Amygdala (tissue), 56 donors: ENCODE data around the gene OTOF.

ENCODE experiments used
- DNase-seq, 56 donors: peaks; one replicate each; lab custom pipeline; 2025; lab: John Stamatoyannopoulos, UW

Gene OTOF

DNA sequence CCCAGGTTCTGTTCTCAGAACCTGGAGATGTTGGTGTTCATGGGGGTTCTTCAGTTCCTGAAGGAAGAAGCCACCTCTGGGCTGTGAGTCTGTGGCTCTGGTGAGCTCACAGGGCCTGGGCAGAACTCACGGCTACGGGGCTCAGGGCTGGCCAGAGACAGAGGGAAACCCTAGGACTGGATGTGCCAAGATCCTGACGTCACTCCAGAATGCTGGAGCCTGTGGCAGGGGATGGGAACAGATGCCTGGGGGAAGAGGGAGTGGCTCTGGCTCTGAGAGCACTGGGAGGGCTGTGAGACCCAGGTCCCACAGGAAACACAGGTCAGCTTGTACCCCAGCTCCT, at the start of gene OTOF:
OTOF (minus strand) TSS at position 214 of the 343 bp plus-strand sequence.
- DNase-seq, result peak in 5 of 56 donors; percentile 15 to 56 (median 20)

DNA sequence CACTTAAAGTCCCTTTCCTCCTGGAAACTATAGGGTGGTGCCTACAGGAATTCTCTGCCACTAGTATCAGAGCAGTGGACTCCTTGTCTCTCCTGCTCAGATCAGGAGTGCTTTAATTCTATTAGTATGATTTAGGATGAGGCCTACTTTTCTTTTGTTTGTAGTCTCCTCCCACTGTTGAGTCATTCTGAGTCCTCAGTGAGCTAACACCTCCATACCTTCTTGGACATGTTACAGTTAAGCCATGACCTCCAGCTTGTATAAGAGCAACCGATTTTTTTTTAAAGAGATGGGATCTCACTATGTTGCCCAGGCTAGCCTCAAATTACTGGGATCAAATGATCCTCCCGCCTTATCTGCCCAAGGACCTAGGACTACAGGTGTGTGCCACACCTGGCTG, 48.7 kb upstream of the OTOF start:
- DNase-seq, result no peak

DNA sequence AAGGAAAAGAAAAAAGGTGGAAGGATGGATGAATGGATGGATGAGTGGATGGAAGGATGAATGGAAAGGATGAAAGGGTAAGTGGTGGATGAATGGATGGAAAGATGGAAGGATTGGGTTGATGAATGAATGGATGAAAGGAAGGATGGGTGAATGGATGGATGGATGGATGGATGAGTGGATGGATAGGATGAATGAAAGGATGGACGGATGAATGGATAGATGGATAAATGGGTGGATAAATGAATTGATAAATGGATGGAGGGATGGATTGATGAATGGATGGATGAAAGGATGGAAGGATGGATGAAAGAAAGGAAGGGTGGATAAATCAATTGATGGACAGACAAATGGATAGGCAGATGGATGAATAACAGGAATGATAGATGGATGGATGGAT, 48.2 kb upstream of the OTOF start:
- DNase-seq, result no peak

DNA sequence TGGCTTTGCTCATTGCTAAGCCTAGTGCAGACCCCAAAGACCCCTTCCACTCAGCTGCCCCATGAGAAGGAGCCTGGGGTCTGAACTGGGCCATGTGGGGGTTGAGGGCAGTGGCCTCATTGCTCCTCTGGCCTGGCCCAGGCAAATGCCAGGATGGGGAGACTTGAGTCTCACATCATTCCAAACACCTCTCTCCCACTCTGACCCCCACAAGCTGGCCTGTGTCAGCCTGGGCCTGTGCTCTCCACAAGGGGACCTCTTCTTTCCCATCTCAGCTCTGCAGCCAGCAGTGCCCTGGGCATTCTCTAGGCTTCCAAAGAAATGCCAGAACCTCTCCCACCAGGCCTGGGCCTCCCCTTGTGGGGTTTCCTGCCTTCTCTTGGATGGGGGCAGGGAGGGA, 45.8 kb upstream of the OTOF start:
- DNase-seq, result no peak

DNA sequence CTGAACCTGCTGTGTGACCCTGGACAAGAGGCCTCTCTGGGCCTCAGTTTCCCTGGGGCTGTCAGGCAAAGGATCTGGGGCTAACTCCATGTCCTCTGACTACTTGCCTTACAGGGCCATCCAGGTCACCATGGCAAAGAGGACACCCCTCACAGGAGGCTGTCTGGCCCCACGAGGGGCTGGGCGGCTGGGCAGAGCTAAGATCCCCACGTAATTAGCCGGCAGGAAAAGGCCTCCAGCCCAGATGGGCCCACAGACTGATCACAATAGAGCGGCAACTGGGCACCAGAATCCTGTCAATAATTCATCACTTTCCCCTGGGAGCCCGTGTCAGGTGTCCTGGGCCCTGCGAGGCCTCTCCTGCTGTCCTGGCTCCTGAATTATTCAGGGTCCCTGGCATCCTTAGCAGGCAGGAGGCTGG, 44.8 kb upstream of the OTOF start:
- no peak for DNase-seq

DNA sequence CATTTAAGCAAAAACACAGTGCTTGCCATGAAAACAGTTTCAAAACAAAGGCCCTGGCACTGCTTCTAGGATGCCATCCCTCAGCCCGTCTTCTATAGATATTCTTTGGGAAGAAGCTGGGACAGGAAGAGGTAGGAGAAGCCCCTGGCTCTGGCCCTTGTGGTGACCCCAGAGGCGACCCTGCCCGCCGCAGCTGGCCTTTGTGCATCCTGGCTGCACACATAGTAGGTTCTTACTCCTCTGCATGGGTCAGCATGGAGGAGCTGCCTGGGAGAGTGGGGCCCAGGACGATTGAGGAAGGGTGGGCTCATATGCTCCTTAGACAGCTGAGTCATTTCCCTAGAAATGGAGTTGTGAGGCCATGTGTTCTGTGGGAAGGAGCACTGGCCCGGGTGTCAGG, 44.4 kb upstream of the OTOF start:
- no peak for DNase-seq

DNA sequence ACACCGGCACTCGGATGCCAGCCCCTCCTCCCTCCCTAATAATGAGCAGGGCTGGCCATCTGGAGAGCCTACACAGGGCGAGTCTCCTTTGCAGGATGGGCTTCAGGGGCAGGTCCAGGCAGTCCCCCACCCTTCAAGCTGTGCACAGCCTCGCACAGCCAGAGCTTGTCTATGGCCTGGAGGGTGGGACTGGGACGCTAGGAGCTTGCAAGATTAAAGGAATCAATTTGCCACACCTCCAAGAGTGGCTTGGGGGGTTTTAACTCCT, 43.9 kb upstream of the OTOF start:
- DNase-seq, result no peak

DNA sequence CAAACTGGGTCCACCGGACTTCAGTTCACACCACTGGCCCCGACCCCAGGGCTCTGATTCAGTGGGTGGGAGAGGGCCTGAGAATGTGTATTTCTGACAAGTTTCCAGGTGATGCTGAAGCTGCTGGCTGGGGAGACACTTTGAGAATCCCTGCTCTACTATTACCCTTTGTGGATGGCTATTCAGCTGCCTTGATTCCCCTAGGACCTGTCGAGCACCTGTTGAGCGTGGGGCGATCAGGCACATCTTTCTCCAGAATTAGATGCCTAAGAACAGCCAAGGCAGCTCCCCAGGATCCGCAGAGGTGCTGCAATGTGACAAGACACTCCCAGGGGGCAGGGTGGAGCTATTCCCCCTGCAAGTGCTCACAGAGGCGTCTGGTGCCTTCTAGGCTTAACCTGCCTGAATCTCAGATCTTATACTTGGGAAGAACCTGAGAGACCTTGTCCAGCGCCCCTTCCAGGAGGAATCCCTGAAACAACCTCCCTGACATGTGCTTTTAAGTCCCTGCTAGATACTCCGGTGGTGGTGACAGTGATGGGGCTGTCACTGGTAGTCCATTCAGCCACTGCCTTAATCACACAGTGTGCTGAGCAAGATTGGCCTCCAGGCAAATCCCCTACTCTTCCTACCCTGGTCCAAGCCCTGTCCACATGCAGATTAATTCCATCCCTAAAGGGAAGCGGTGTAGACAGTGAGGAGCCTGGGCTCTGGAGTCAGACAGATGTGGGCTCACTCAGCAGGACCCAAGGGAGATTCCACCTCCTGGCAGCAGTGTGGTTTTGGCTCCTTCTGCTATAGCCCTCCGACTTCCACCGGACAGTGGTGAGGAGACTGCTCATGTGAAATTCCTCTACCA, 43.4 kb upstream of the OTOF start:
- DNase-seq, result no peak

DNA sequence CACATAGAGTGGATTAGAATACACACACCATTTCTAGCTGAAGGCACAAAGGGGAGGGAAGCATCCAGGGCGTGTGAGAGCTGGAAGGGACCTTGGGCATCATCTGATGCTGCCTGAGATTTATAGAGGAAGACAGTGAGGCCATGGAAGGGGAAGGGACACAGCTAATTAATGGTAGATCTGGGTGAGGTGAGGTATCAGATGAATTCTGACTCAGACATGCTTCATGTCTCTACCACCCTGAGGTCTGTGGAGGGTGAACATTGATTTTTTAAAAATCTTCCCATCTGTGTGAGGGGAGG, 42.2 kb upstream of the OTOF start:
- DNase-seq, result no peak

DNA sequence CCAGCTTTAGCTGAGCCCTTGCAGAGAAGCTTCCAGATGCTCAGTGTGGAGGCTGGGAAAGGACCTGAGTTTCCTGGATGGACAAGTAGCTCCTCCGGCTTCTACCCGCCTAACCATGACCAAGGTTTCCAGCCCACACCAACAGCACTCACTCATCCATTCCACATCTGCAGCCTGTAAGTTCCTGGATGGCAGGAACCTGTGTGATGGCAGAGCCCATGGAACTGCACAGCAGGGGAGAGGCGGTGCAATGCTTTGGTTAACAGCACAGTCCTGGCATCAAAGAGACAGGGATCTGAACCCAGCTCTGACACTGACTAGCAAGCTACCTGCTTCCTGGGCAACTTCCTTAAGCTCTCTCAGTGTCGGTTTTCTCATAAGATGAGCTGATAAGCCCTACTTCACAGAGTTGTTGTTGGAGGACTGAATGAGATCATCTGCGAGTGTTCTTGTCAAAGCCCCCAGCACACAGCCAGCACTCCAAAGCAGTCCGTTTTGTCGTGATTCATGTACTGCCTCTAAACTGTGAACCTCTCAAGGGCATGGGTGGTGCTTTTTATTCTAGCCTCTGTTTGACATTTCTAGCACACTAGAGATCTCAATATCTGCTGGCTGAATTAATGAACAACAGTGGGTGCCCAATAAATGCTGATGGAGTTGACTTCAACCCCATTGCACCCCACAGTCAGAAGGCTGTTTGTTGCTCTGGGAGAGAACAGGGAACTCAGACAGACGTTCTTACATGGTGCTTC, 41.6 kb upstream of the OTOF start:
- no peak for DNase-seq

DNA sequence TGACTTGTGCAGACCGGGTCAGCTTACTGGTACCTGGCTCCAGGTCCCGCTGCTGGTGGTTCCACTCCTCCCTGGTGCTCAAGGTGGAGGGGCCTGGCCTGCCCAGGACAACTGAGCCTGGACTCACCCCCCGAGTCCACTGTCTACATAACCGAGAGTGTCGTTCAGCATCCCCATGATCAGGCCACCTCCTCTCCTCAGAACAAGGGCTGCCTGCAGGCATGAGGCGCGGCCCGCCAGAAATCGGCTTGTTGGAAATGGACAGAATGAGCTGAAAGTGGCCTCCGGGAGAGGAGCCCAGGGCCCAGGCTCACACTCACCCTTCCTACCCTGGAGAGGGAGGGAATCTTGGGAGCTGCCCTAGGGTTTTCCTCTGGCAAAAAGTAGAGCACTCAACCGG, 38.9 kb upstream of the OTOF start:
- DNase-seq, result no peak

DNA sequence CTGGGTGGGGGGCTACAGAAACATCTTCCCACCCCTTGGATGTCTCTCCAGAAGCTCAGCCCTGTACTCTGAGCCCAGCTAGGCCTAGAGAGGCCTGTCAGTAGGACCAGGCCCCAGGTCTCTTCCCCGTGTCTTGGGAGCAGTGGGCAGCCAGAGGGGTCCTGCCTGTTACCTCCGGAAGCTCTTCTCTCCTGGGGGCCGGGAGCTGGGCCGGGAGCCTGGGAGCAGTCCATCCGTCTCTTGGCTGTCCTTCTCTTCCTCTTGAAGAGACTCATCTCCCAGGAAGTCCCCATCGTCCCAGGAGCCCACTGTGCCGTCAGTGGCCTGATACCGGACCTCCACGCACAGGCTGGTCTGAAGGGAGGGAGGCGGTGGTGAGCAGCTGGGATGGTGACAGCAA, 38.3 kb upstream of the OTOF start:
- DNase-seq, result no peak

DNA sequence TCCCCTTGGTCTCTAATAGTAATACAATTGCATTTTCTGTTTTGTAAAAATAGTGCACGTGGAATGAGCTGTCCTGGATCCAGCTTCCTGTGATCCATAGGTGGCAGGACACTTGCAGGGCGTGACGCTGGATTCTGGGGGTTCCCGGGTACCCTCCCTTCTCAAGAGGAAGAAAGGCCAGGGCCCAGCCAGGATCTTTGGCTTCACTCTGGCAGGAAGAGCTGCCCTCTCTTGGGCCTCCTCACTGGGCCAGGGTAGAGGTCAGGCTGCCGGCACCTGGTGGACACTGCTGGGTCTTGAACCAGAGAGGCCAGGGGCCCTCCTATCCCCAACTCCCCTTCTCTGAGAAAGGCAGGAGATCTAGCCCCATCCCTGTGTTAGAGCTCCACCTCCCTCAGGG, 37.8 kb upstream of the OTOF start:
- no peak for DNase-seq

DNA sequence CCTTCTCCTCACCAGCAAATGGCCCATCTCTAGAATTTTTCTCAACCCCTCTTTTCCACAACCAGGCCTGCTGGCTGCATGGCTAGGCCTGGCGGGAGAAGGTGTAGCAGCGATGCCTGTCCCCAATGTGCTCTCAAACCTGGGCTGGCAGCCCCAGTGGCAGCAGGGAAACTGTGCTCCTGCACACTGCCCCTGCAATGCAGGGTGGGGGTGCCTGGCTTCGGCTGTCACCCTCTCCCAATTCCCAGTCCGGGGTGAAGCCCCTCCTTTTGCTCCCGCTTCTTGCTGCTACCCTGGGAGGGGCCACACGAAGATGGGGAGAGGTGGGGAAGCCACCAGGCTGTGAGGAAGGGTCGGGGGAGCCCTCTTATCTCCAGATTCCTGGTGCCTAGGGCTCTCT, 36.1 kb upstream of the OTOF start:
- no peak for DNase-seq

DNA sequence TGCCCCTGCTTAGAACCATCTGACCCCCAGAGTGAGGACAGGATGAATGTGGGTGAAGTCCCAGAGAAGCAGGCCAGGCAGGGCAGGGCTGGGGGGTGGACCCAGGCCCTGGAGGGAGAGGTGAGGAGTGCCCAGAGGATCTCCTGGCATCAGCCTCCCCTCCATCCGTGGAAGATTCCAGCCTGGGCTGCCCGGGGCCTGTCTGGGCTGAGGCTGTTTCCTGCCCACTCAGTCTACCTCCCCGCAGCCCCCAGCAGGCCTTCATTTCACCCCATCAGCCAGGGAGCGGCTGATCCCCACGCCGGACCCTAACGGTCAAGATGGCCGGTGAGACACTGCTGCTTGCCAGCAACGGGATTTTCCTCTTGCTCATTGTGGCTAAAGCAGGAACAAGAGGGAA, 35.3 kb upstream of the OTOF start:
- DNase-seq, result no peak

DNA sequence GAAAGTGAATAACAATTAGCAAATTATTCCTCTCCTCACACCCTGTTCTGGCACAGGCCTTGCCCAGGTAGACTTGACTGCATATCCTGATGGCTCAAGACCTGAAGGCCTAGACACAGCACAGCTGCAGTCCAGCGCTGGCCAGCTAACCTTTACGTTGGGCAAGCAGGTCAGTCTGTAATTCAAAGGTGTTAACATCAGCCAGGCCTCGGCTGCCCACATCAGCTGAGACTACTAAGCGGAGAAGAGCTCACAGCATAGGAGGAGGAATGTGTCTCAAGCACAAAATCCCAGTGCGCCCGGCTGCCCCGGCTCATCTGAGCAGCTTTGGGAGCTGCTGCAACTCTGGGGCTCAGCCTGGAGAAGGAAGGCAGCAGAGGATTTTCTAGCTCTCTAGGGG, 33.5 kb upstream of the OTOF start:
- no peak for DNase-seq

DNA sequence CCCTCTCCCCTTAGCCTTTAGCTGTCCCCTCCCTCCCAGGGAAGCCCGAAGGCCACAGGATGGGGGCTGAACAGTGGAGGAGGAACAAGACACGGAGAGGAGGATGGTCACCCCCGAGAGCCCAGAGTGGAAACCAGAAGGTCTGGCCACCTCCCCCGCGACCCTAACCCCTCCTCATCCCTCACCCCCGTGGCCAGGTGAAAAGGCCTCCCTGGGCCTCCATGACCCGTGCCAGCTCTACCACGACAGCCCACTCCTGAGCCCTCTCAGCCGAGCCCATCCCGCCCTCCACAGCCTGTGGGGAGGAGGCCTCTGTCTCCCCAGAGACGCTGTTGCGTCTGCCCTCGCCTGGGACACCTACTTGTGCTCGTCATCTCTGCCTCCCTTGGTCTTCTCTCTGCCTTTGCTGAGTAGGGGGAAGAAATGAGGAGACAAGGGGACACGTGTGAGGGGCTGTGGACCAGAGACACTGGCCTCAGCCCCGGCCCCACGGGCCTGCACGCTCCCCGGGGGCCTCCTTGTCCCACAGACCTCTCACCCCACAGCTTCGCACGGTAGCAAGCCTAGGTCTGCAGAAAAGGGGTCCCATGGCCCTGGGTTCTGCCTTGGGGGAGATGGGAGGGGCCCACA, 32.5 kb upstream of the OTOF start:
- no peak for DNase-seq

DNA sequence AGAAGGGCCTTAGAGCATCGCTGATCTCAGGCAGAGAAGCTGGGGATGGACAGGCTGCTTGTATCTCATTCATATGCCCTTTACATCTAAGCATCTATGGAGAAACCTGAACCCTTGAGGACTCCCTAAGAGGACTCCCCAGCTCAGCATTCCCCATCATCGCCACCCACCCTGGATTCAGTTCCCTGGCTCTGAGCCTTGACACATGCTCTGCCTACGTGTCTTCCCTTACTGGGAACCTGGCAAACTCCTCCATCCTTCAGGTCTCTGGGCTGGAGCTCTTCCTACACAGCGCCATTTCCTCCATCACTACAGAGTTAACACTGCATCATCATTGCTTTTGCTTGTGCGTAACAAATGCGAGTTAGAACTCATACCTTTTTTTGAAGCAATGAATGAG, 31.2 kb upstream of the OTOF start:
- no peak for DNase-seq

DNA sequence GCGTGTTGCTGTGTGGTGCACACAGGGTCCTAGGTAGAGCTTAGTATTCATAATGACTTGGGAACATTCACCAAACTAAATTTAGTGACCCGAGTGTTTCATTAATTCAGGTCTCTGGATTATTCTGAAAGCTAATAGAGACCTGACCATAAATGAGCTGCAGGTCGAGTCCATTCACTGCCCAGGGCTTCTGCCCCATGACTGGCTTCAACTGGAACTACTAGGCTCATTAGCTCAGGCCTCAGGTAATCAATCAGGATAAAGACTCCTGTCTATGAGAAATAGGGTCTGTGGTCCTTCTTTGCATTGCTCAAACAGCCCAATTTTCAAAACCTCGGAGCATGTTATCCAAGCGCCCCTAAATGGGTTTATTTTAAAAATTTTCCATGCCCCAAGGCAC, 30.0 kb upstream of the OTOF start:
- no peak for DNase-seq

DNA sequence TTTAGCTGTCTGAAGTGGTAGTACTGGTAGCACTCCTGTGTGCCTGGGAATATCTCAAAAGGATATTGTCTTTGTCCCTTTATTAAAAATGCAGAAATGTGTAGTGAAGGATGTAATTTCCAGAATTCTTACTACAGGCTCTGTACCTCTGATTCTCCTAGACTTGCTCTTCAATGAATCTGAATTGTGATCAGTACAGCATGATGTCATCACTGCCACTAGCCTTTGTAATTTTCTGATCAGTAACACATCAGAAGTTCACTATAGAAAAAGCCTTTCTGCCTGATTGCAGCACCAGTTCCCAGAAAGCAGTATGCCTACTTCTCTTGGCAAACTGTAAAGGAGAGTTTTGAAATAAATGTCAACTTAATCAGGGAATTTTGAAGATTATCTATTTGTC, 29.2 kb upstream of the OTOF start:
- DNase-seq, result no peak

DNA sequence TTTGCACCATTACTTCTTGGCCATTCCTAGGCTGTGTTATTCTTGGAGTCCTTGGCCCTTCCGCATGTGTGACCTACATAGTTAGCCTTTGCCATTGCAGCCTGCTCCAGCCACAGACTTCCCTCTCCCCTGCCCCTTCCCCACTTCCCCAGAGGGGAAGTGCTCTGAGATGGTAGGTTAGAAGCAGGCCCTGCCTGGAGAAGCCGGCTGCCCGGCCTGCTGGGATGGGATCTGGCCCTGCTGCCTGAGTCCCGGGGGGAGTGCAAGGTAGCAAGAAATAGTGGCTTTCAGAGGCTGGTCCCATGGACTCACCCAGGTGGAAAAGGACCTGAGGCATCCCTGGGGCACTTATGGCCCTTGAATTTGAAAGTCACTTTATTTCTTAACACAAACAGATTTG, 28.4 kb upstream of the OTOF start:
- DNase-seq, result no peak

DNA sequence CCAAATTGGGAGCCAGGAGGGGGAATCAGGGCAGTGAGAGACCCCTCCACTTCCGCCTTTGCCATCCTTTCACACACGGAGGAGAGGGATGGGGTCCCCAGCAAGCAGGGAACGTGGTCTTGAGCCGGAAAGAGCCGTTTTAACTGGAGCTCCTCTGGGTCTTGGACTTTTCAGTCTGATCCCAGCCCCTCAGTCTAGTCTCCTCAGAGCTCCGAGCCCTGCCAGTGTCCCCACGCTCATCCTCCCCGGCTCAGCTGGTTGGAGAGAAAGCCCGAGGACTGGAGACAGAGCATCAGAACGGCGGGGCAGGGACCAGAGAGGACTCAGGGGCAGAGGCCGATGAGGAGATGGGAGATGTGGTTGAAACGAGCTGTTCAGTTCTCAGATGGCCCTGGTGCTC, 26.1 kb upstream of the OTOF start:
- no peak for DNase-seq
